HFFc6 (cell line): ENCODE measurements around the gene PERM1. TPM values are rescaled to one million over a fixed set of nuclear protein-coding genes. Genes with fewer than 3 reads are reported as not detected.

Experiments
- DNase-seq: peaks from one replicate; pipeline ENCODE4 v3.0.0-alpha.2; 2018
- H3K27ac Mint-ChIP-seq: 2 replicates; pipeline ENCODE4 v1.8.0; 2020; ENCODE audit warnings: mild to moderate bottlenecking, mixed read lengths
- H3K27me3 Mint-ChIP-seq: 2 replicates; pipeline ENCODE4 v1.8.0; 2021; ENCODE audit warnings: mild to moderate bottlenecking, moderate library complexity, mixed read lengths; ENCODE audit not compliant: insufficient read depth
- H3K36me3 Mint-ChIP-seq: 2 replicates; pipeline ENCODE4 v1.8.0; 2021; ENCODE audit warnings: low read depth, mixed read lengths
- H3K4me1 Mint-ChIP-seq: 2 replicates; pipeline ENCODE4 v1.8.0; 2020; ENCODE audit warnings: low read depth, mixed read lengths
- H3K4me3 Mint-ChIP-seq: 2 replicates; pipeline ENCODE4 v1.8.0; 2020; ENCODE audit warnings: mild to moderate bottlenecking, moderate library complexity, mixed read lengths
- H3K9me3 Mint-ChIP-seq: 2 replicates; pipeline ENCODE4 v1.8.0; 2020; ENCODE audit warnings: mild to moderate bottlenecking, mixed read lengths
- CTCF ChIP-seq: fragments of 200-600 bp; sonication (generic); IDR thresholded peaks from 2 replicates; pipeline ENCODE4 v1.5.0; 2021; ENCODE audit warnings: antibody characterized with exemption, mild to moderate bottlenecking
- total RNA-seq, 6 experiments: library from RNA; stranded (reverse); fragmentation: NEBNext Ultra II Directional; extraction: Animal tissue kit (Norgen Biotek cat#: 25700); gene quantifications; 2 replicates in 1 of 6; 3 replicates in 5 of 6; pipeline ENCODE4 v1.2.3, GENCODE V29; 2021

PERM1 gene
- total RNA-seq, 6 experiments from 2014 or later: 0.17 to 0.18 TPM; not detected in 4

- DNase-seq: no peak
- TF ChIP-seq CTCF: no peak
- peaks cover 11% of the 10 kb centered on the region for H3K4me1 Mint-ChIP-seq
- no peaks in the 10 kb centered on the region for H3K9me3 Mint-ChIP-seq
- H3K36me3 Mint-ChIP-seq: no peaks in the 10 kb centered on the region
- no peak overlapping the region for H3K27ac Mint-ChIP-seq
- peaks cover 4% of the 10 kb centered on the region; the same call in 1 of the 2 replicates for H3K27me3 Mint-ChIP-seq
- H3K4me3 Mint-ChIP-seq: no peak overlapping the region
Observed at GRCh38 chr1:1006305-1007159, 24.6 kb upstream of the PERM1 start.

- H3K36me3 Mint-ChIP-seq: no peaks in the 10 kb centered on the region
- H3K4me3 Mint-ChIP-seq: no peak overlapping the region
- no peak overlapping the region for H3K27ac Mint-ChIP-seq
- H3K4me1 Mint-ChIP-seq: peaks cover 13% of the 10 kb centered on the region
- H3K9me3 Mint-ChIP-seq: no peaks in the 10 kb centered on the region
- DNase-seq: no peak
- peaks cover 4% of the 10 kb centered on the region; the same call in 1 of the 2 replicates for H3K27me3 Mint-ChIP-seq
- no peak for TF ChIP-seq CTCF
Observed at GRCh38 chr1:1005774-1006304, 23.9 kb upstream of the PERM1 start.

GRCh38 chr1:1004780-1005697 is 23.1 kb upstream of the PERM1 start:
- Mint-ChIP-seq H3K9me3 (no peaks in the 10 kb centered on the region), H3K4me3 (no peak overlapping the region), H3K27me3 (peaks cover 4% of the 10 kb centered on the region; the same call in 1 of the 2 replicates), H3K36me3 (no peaks in the 10 kb centered on the region), H3K27ac (no peak overlapping the region), H3K4me1 (peaks cover 17% of the 10 kb centered on the region)
- DNase-seq: no peak
- TF ChIP-seq CTCF: no peak

- H3K4me3 Mint-ChIP-seq: no peak overlapping the region
- H3K4me1 Mint-ChIP-seq: peaks cover 17% of the 10 kb centered on the region
- H3K9me3 Mint-ChIP-seq: no peaks in the 10 kb centered on the region
- H3K27me3 Mint-ChIP-seq: peaks cover 4% of the 10 kb centered on the region; the same call in 1 of the 2 replicates
- H3K36me3 Mint-ChIP-seq: no peaks in the 10 kb centered on the region
- no peak for DNase-seq
- H3K27ac Mint-ChIP-seq: no peak overlapping the region
- TF ChIP-seq CTCF: no peak
Observed at GRCh38 chr1:1004420-1004779, 22.5 kb upstream of the PERM1 start.

- no peak overlapping the region for H3K27ac Mint-ChIP-seq
- peaks cover 17% of the 10 kb centered on the region for H3K4me1 Mint-ChIP-seq
- TF ChIP-seq CTCF: no peak
- no peak overlapping the region for H3K4me3 Mint-ChIP-seq
- H3K36me3 Mint-ChIP-seq: no peaks in the 10 kb centered on the region
- peaks cover 4% of the 10 kb centered on the region; the same call in 1 of the 2 replicates for H3K27me3 Mint-ChIP-seq
- no peak for DNase-seq
- no peaks in the 10 kb centered on the region for H3K9me3 Mint-ChIP-seq
Observed at GRCh38 chr1:1003618-1004419, 21.9 kb upstream of the PERM1 start.
